Measurements from ENCODE around the gene SLC22A2. TPM values are rescaled to one million over a fixed set of nuclear protein-coding genes. Genes with fewer than 3 reads are reported as not detected.

SLC22A2 gene
- total RNA-seq, 2 experiments from 2014 or later, result not detected

DNA sequence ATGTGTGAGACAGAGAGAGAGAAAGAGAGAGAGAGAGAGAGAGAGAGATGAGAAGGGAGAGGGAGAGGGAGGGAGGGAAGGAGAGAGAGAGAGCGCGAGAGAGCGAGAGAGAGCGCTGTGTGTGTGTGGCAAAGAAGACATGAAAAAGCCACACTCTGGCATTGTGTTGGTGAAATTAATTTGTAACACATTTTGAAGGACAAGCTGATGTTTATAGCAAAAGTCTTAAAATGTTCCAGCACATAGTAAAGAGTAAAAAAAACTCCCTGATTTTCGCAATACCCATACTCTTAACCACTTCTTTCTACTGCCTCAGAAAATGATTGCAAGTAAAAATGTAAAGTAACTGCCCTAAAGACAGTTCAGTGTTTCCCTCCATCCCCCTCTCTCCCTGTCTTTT is 80.3 kb downstream of the SLC22A2 start:
- no peak for DNase-seq (ENCODE audit: low spot score)
- H3K36me3 ChIP-seq (ENCODE audit: insufficient read depth, low read length), result no peaks in the 10 kb centered on the region
- no peaks in the 10 kb centered on the region for H3K79me2 ChIP-seq (ENCODE audit: insufficient read depth, low read depth, low read length)
- POLR2A ChIA-PET, result no interaction called here
- intact Hi-C loops (cut with micrococcal nuclease; ENCODE audit: unreplicated experiment), result no loop called here
- BruUV-seq (replicated peaks), result no TSS peak
- TF ChIP-seq CTCF (conservative IDR thresholded peaks at IDR 0.05; ENCODE audit: low read length), result no peak
- TF ChIP-seq EZH2phosphoT487 (IDR thresholded peaks at IDR 0.05; ENCODE audit: borderline replicate concordance, low read depth, low read length), result no peak
- H3K4me2 ChIP-seq (ENCODE audit: low read length), result no peak overlapping the region
- no peaks in the 10 kb centered on the region for H3K9me3 ChIP-seq (ENCODE audit: low read length)
- CTCF ChIA-PET (ENCODE audit: unreplicated experiment), result no interaction called here
- H3K9me2 ChIP-seq (ENCODE audit: insufficient read depth, low read length), result no peaks in the 10 kb centered on the region
- no peak overlapping the region for H3K4me3 ChIP-seq (ENCODE audit: low read depth, low read length, poor library complexity, severe bottlenecking)
- H3K27ac ChIP-seq (ENCODE audit: low read depth, low read length, poor library complexity, severe bottlenecking), result no peak overlapping the region
- H4K20me1 ChIP-seq (ENCODE audit: insufficient read depth, low read length), result no peaks in the 10 kb centered on the region
- H3K4me1 ChIP-seq (ENCODE audit: insufficient read depth, low read length, poor library complexity, severe bottlenecking), result no peaks in the 10 kb centered on the region
- H2AFZ ChIP-seq (ENCODE audit: low read length), result no peak overlapping the region

- no peaks in the 10 kb centered on the region for H3K9me3 ChIP-seq (ENCODE audit: low read length)
- no peaks in the 10 kb centered on the region for H3K36me3 ChIP-seq (ENCODE audit: insufficient read depth, low read length)
- ChIA-PET CTCF (ENCODE audit: unreplicated experiment) (no interaction called here), POLR2A (no interaction called here)
- no peak overlapping the region for H2AFZ ChIP-seq (ENCODE audit: low read length)
- no peaks in the 10 kb centered on the region for H3K9me2 ChIP-seq (ENCODE audit: insufficient read depth, low read length)
- no peaks in the 10 kb centered on the region for H3K4me1 ChIP-seq (ENCODE audit: insufficient read depth, low read length, poor library complexity, severe bottlenecking)
- TF ChIP-seq EZH2phosphoT487 (IDR thresholded peaks at IDR 0.05; ENCODE audit: borderline replicate concordance, low read depth, low read length) (no peak), CTCF (conservative IDR thresholded peaks at IDR 0.05; ENCODE audit: low read length) (no peak)
- H3K27ac ChIP-seq (ENCODE audit: low read depth, low read length, poor library complexity, severe bottlenecking), result no peak overlapping the region
- no peaks in the 10 kb centered on the region for H3K79me2 ChIP-seq (ENCODE audit: insufficient read depth, low read depth, low read length)
- intact Hi-C loops (cut with micrococcal nuclease; ENCODE audit: unreplicated experiment), result no loop called here
- H4K20me1 ChIP-seq (ENCODE audit: insufficient read depth, low read length), result no peaks in the 10 kb centered on the region
- BruUV-seq (replicated peaks), result no TSS peak
- DNase-seq (ENCODE audit: low spot score), result no peak
- H3K4me3 ChIP-seq (ENCODE audit: low read depth, low read length, poor library complexity, severe bottlenecking), result no peak overlapping the region
- H3K4me2 ChIP-seq (ENCODE audit: low read length), result no peak overlapping the region
Measured at GRCh38 chr6:160177220-160177619, 81.4 kb downstream of the SLC22A2 start.

DNA sequence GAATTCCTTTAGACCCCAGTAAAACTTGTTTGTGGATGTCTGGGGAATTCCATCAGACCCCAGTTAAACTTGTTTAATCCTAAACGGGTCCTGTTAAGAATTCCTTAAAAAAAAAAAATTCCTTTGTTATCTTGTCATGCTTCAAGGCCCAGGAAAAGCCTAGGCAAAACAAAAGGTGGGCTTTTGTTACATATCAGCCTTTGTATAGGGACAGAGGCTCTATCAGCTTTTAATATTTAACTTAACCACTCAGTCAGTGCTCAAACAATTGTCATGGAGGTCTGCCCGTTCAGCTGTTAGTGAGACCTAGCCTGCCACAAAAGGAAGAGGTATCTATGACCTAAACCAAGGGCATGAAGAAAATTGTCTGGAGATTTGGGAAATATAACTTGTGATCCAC is 83.9 kb downstream of the SLC22A2 start:
- H2AFZ ChIP-seq (ENCODE audit: low read length), result no peak overlapping the region
- ChIA-PET POLR2A (no interaction called here), CTCF (ENCODE audit: unreplicated experiment) (no interaction called here)
- H3K79me2 ChIP-seq (ENCODE audit: insufficient read depth, low read depth, low read length), result no peaks in the 10 kb centered on the region
- no peak for TF ChIP-seq CTCF (conservative IDR thresholded peaks at IDR 0.05; ENCODE audit: low read length)
- no peak for TF ChIP-seq EZH2phosphoT487 (IDR thresholded peaks at IDR 0.05; ENCODE audit: borderline replicate concordance, low read depth, low read length)
- intact Hi-C loops (cut with micrococcal nuclease; ENCODE audit: unreplicated experiment), result no loop called here
- H3K36me3 ChIP-seq (ENCODE audit: insufficient read depth, low read length), result no peaks in the 10 kb centered on the region
- no peak overlapping the region for H3K27ac ChIP-seq (ENCODE audit: low read depth, low read length, poor library complexity, severe bottlenecking)
- H3K9me2 ChIP-seq (ENCODE audit: insufficient read depth, low read length), result no peaks in the 10 kb centered on the region
- no peaks in the 10 kb centered on the region for H3K4me1 ChIP-seq (ENCODE audit: insufficient read depth, low read length, poor library complexity, severe bottlenecking)
- BruUV-seq (replicated peaks), result no TSS peak
- no peak overlapping the region for H3K4me2 ChIP-seq (ENCODE audit: low read length)
- no peak overlapping the region for H3K4me3 ChIP-seq (ENCODE audit: low read depth, low read length, poor library complexity, severe bottlenecking)
- H4K20me1 ChIP-seq (ENCODE audit: insufficient read depth, low read length), result no peaks in the 10 kb centered on the region
- no peak for DNase-seq (ENCODE audit: low spot score)
- no peaks in the 10 kb centered on the region for H3K9me3 ChIP-seq (ENCODE audit: low read length)

All from OCI-LY7 (cell line).